LHCN-M2 (cell line): ENCODE measurements around the gene MGME1. TPM values are rescaled to one million over a fixed set of nuclear protein-coding genes. Genes with fewer than 3 reads are reported as not detected.
A peak's percentile ranks its signal among the peaks of the same experiment; 100 is the strongest.
"Not testable (repeated sequence)": the region's sequence is repeated elsewhere in the genome, so short reads cannot be mapped to it uniquely, and the experiment has no call there.

Experiments used
- DNase-seq: peaks from one replicate; pipeline ENCODE4 v3.0.0-alpha.2; 2012; ENCODE audit warnings: low read depth
- total RNA-seq: library from RNA; depleted of rRNA; stranded (reverse); fragments of >200 nt; gene quantifications from 2 replicates; pipeline ENCODE4 v1.2.3, GENCODE V29; 2014

Gene MGME1
- total RNA-seq, 1 experiment from 2014 or later, result 42.6 TPM

- DNase-seq, result no peak
Measured at GRCh38 chr20:17959257-17959627, 9.6 kb upstream of the MGME1 start.

- DNase-seq, result not testable (repeated sequence)
Measured at GRCh38 chr20:17960400-17960885, 8.4 kb upstream of the MGME1 start.

GRCh38 chr20:17960927-17961586 lies 7.8 kb upstream of the MGME1 start:
- DNase-seq, result peak; percentile 60

- no peak for DNase-seq
Measured at GRCh38 chr20:17961587-17961940, 7.3 kb upstream of the MGME1 start.

- no peak for DNase-seq
Measured at GRCh38 chr20:17963114-17963897, 5.5 kb upstream of the MGME1 start.

- DNase-seq, result no peak
Measured at GRCh38 chr20:17964073-17964472, 4.7 kb upstream of the MGME1 start.

- no peak for DNase-seq
Measured at GRCh38 chr20:17964632-17965031, 4.2 kb upstream of the MGME1 start.

GRCh38 chr20:17965042-17965697 lies 3.6 kb upstream of the MGME1 start:
- DNase-seq, result no peak

GRCh38 chr20:17966432-17967310 lies 2.1 kb upstream of the MGME1 start:
- DNase-seq, result peak; percentile 60

- peak; percentile 45 for DNase-seq
Measured at GRCh38 chr20:17967521-17968365, 1.1 kb upstream of the MGME1 start.

GRCh38 chr20:17969278-17969883 lies 563 bp downstream of the MGME1 start:
- peak; percentile 54 for DNase-seq

- DNase-seq, result peak; percentile 91
Measured at GRCh38 chr20:17969884-17970409, 1.1 kb downstream of the MGME1 start.

GRCh38 chr20:17971300-17972013 lies 2.6 kb downstream of the MGME1 start:
- peak; percentile 76 for DNase-seq

- no peak for DNase-seq
Measured at GRCh38 chr20:17972121-17972520, 3.3 kb downstream of the MGME1 start.

GRCh38 chr20:17976305-17976704 lies 7.5 kb downstream of the MGME1 start:
- DNase-seq, result no peak

- DNase-seq, result no peak
Measured at GRCh38 chr20:17985388-17986018, 16.7 kb downstream of the MGME1 start.

- DNase-seq, result no peak
Measured at GRCh38 chr20:17987988-17988387, 19.2 kb downstream of the MGME1 start.

GRCh38 chr20:17990278-17990972 lies 21.6 kb downstream of the MGME1 start:
- no peak for DNase-seq
